ENCODE results near the gene VPS72. TPM values are rescaled to one million over a fixed set of nuclear protein-coding genes. Genes with fewer than 3 reads are reported as not detected.

Gene VPS72
- total and polyA plus RNA-seq, 9 of the 15 experiments (the other 6 are each of a cell fraction or from before 2014, with no cell fraction given) = 7.2 to 131 (median 75.7) TPM

GRCh38 chr1:151222130-151222529 lies 32.1 kb upstream of the VPS72 start:
- Histone ChIP-seq H3K4me1 (replicated peaks in 1 of 2; ENCODE audit: control insufficient read depth in 2 of 2, insufficient read depth in 2 of 2, low read length in 2 of 2) (no peaks in the 10 kb centered on the region), H3K79me2 (ENCODE audit: control insufficient read depth, insufficient read depth, low read length) (peaks cover 4% of the 10 kb centered on the region; the same call in 2 of the 3 replicates), H3K9me3 (replicated peaks; ENCODE audit: control insufficient read depth, insufficient read depth, low read depth, low read length) (no peaks in the 10 kb centered on the region), H3K4me2 (ENCODE audit: insufficient read depth, low read length) (no peak overlapping the region), H3K27me3 (ENCODE audit: control insufficient read depth in 2 of 2, insufficient read depth in 2 of 2, low read length in 2 of 2) (no peaks in the 10 kb centered on the region), H3K27ac (ENCODE audit: extremely low read depth, low read depth, low read length) (no peak overlapping the region), H3K4me3 (no peak overlapping the region), H4K20me1 (replicated peaks; ENCODE audit: control insufficient read depth, insufficient read depth, low read length) (no peaks in the 10 kb centered on the region), H3K9ac (ENCODE audit: insufficient read depth in 1 of 2, low read depth in 2 of 2, low read length in 2 of 2) (no peak overlapping the region), H3K9me1 (ENCODE audit: control insufficient read depth, insufficient read depth, low read length) (no peaks in the 10 kb centered on the region), H2AFZ (ENCODE audit: low read depth, low read length) (no peak overlapping the region), H3K36me3 (ENCODE audit: control insufficient read depth, insufficient read depth, low read length) (peaks cover 21% of the 10 kb centered on the region; the same call in 1 of the 3 replicates)
- in situ Hi-C loops (cut with MboI) = no loop called here
- POLR2A ChIA-PET = no interaction called here
- BruUV-seq (replicated peaks) = no TSS peak
- 64% methylated on average over 4 of the region's 4 CpGs for WGBS (ENCODE audit: insufficient coverage, low coverage, missing lambda C conversion rate)
- TF ChIP-seq ZSCAN32 (CRISPR knock-in tag; IDR thresholded peaks at IDR 0.05) (no peak), CBFA2T3 (IDR thresholded peaks at IDR 0.05) (no peak), ARID3A (IDR thresholded peaks at IDR 0.05; ENCODE audit: borderline replicate concordance, low read depth, low read length) (no peak), CXXC5 (CRISPR knock-in tag; IDR thresholded peaks at IDR 0.05) (no peak), ZNF699 (CRISPR knock-in tag; IDR thresholded peaks at IDR 0.05; ENCODE audit: insufficient replicate concordance) (no peak), MAZ (CRISPR knock-in tag; conservative IDR thresholded peaks at IDR 0.05 in 1 of 2, IDR thresholded peaks at IDR 0.05 in 1 of 2) (no peak), TSC22D4 (tag; IDR thresholded peaks at IDR 0.05) (no peak), PHF21A (IDR thresholded peaks at IDR 0.05; ENCODE audit: borderline replicate concordance, low read depth) (no peak)
- intact Hi-C loops (cut with micrococcal nuclease) = no loop called here
- DNase-seq (ENCODE audit: extremely low read depth in 1 of 4, low spot score in 3 of 4) (no peak), ATAC-seq (no peak), FAIRE-seq (no peak)
- CTCF ChIA-PET (ENCODE audit: low intra/inter-chr PET ratio) = no interaction called here

All from K562 (cell line).